Mesodermal cell (in vitro differentiated cells): ENCODE measurements around the gene TANK.
"Not testable (repeated sequence)": the region's sequence is repeated elsewhere in the genome, so short reads cannot be mapped to it uniquely, and the experiment has no call there.

Source experiments
- H3K27ac ChIP-seq: 2 replicates; pipeline ENCODE4 v1.7.0; 2013; ENCODE audit warnings: mild to moderate bottlenecking, low read depth, low read length, moderate library complexity; ENCODE audit not compliant: severe bottlenecking
- H3K36me3 ChIP-seq: 2 replicates; pipeline ENCODE4 v1.7.1; 2013; ENCODE audit warnings: mild to moderate bottlenecking, low read length, moderate library complexity; ENCODE audit not compliant: control insufficient read depth, insufficient read depth
- H3K4me1 ChIP-seq: one replicate; pipeline ENCODE4 v1.7.1; 2013; ENCODE audit warnings: mild to moderate bottlenecking, low read length; ENCODE audit not compliant: insufficient read depth, control insufficient read depth, poor library complexity, severe bottlenecking
- H3K4me3 ChIP-seq: 2 replicates; pipeline ENCODE4 v1.7.0; 2013; ENCODE audit warnings: low read length, control low read depth, mild to moderate bottlenecking; ENCODE audit not compliant: insufficient read depth, poor library complexity, severe bottlenecking; ENCODE audit errors: extremely low read depth
- H3K9me3 ChIP-seq: 2 replicates; pipeline ENCODE4 v1.7.1; 2013; ENCODE audit warnings: mild to moderate bottlenecking, low read length, moderate library complexity; ENCODE audit not compliant: control insufficient read depth
- WGBS, 2 experiments: methylation state at CpG; one replicate each; pipeline ENCODE4 v1.1.5; 2013; ENCODE audit warnings: missing lambda C conversion rate in 2 of 2; ENCODE audit not compliant: insufficient coverage in 2 of 2; 5-methylcytosine and 5-hydroxymethylcytosine counted together

The TANK gene

GRCh38 chr2:161279230-161279815 is 119.1 kb downstream of the TANK start:
- WGBS, 2 experiments, result 71% methylated on average over 2 to 4 of the region's 5 CpGs

GRCh38 chr2:161280906-161281323 is 120.7 kb downstream of the TANK start:
- 74% methylated on average over 14 to 15 of the region's 18 CpGs for whole genome bisulfite sequencing, 2 experiments
- not testable (repeated sequence) for H3K27ac ChIP-seq, H3K36me3 ChIP-seq, H3K4me1 ChIP-seq, H3K9me3 ChIP-seq, H3K4me3 ChIP-seq

More at GRCh38 chr2:161279230-161279815, 119.1 kb downstream of the TANK start:
- not testable (repeated sequence) for H3K27ac ChIP-seq, H3K4me3 ChIP-seq, H3K4me1 ChIP-seq, H3K36me3 ChIP-seq, H3K9me3 ChIP-seq

GRCh38 chr2:161281615-161282310 is 121.5 kb downstream of the TANK start:
- not testable (repeated sequence) for H3K4me3 ChIP-seq, H3K4me1 ChIP-seq, H3K27ac ChIP-seq, H3K9me3 ChIP-seq, H3K36me3 ChIP-seq
- 84 to 88% methylated on average over 7 to 10 of the region's 11 CpGs for WGBS, 2 experiments

- 85 to 94% methylated on average over 2 to 6 of the region's 9 CpGs for WGBS, 2 experiments
- H3K27ac ChIP-seq, H3K4me1 ChIP-seq, H3K36me3 ChIP-seq, H3K9me3 ChIP-seq, H3K4me3 ChIP-seq: not testable (repeated sequence)
Measured at GRCh38 chr2:161282311-161282644, 122.0 kb downstream of the TANK start.

GRCh38 chr2:161283926-161284325 is 123.7 kb downstream of the TANK start:
- 83 to 100% methylated on average over 1 of the region's 1 CpG for WGBS, 2 experiments
- no peak overlapping the region for H3K4me3 ChIP-seq
- H3K4me1 ChIP-seq, result no peaks in the 10 kb centered on the region
- H3K9me3 ChIP-seq, result peaks cover 2% of the 10 kb centered on the region
- H3K36me3 ChIP-seq, result no peaks in the 10 kb centered on the region
- no peak overlapping the region for H3K27ac ChIP-seq
